Effector CD4-positive, alpha-beta T cell (primary cell): ENCODE results near the gene KIAA1958.

Experiments
- DNase-seq: peaks from one replicate; pipeline ENCODE4 v3.0.0-alpha.2; 2020

KIAA1958 gene

DNA sequence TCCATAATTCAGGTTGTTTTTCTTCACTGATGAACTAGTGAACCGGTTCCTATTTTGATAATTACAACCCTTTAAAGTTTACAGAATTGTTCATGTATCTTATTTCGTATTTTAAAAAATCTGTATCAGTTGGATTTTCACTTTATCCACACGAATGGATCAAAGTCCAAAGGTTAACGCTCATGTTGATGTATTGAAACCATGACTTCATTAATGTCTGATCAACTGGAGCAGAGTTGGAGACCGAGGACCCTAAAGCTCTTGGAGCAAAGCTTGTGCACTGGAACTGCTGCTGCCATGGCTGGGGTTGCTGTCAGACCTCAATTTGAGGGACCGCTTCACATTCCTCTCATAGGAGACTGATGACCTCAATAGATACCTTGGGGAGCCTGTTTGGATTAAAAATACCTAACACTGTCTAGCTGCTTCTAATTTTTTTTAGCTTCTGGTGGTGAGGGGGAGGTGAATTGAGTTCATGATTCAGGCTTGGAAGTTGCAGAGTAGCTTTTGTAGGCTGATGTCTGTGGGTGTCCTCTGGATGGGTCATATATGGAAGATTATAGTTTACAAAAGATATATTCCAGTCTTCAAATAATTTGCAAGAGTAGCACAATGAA is 45.1 kb downstream of the KIAA1958 start:
- DNase-seq, result no peak

DNA sequence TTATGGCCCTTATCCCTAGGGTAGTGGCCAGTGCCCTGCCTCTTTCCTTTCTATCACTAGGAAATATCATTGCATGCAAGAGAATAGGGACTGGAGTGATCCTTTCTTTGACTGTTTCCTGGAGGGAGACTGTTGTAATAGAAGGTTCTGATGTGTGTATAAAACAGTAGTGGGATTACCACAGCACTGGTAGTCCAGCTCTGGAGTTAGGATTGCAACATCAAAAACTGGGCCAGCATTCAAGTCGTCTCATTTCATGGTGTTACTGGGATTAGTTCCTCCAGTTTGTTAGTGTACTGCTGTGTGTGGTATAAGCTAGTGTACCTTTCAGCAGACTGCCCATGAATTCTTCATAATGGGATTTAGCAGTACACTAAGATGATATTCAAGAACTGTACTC is 45.8 kb downstream of the KIAA1958 start:
- no peak for DNase-seq

DNA sequence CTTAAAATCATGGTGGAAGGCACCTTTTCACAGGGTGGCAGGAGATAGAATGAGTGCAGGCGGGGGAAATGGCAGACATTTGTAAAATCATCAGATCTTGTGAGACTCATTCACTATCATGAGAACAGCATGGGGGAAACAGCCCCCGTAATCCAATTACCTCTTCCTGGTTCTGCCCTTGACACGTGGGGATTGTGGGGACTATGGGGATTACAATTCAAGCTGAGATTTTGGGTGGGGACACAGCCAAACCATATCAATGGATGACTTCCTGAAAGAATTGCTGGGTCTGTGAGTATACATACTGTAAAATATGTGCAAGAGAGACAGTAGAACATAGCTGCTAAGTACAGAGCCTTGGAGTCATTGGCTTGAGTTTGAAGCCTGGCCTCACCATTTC is 47.0 kb downstream of the KIAA1958 start:
- no peak for DNase-seq

- no peak for DNase-seq
Measured at GRCh38 chr9:112535301-112535700, 48.7 kb downstream of the KIAA1958 start.

DNA sequence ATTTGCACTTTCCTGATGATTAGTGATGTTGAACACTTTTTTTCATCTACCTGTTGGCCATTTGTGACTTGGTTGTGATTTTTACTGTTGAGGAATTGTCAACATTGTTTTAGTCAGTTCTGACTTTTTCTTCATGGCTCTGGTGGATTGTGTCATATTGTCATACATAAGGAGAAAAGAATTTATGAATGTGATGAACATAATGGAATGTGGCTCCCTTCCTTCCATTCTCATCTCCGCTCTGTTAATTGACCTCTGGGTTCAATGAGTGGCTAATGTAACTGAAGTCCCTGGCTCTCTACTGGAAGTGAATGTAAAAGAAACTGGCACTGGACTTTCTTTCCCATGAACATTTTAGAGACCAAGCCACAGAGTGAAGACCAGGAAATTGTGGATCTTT is 49.2 kb downstream of the KIAA1958 start:
- no peak for DNase-seq

DNA sequence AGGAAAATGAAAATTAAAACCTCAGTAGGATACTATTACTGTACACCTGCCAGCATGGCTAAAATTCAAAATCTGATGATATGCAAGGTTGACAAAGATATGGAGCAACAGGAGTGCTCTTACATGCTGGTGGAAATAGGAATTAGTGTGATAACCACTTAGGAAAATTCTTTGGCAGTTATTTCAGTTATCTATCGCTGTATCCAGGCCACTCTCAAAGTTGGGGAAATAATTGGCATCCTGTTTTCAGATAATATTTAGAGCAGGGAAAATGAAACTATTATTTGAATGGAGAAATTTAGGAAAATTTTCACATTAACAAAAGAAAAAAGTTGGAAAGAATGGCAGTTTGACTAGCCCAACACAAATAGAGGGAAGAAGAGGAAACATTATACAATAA is 50.9 kb downstream of the KIAA1958 start:
- no peak for DNase-seq

GRCh38 chr9:112540800-112541199 is 54.2 kb downstream of the KIAA1958 start:
- DNase-seq, result no peak

DNA sequence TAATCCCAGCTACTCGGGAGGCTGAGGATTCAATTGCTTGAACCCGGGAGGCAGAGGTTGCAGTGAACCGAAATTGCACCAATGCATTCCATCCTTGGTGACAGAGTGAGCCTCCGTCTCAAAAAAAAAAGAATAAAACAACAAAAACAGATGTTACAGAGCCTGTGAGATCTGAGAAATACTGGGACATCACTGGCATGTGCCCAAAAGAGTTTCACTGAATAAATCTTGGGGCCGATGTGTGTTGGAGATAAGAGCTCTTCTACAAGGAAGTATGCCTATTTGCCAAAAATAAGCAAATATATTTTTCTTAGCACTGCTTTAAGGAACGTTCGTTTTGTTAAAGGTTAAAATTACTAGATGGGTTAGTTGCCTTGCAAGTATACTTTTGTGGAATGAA is 55.1 kb downstream of the KIAA1958 start:
- DNase-seq, result no peak

DNA sequence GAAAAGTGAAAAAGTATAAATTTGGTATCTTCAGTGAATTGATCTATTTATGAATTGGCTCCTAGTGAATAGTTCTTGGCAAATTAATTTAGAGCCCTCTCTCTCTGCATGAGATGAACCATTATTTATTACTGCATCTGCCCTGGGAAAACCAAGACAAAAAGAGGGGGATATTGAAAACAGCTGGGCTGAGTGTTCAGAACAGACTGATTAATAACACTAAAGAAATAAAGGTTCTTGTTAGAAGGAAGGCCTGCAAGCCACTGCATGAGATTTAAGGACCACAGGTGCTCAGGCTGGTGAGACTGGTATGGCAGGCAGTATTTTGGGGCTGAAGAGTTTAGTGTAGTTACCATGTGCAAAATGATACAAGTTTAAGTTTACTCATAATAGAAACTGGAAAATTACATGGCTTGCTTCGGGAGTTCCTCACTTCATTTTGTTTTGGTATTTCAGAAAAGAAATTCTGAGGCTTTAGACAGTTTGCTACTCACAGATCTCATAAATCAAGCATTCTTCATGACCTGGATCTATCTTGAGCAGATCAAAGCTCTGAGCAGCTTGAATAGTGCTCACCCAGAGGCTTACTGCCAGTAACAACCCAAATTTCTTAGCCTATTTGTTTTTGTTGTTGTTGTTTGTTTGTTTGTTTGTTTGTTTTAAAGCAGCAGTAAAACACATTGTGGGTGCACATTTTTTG is 56.1 kb downstream of the KIAA1958 start:
- no peak for DNase-seq

GRCh38 chr9:112544477-112544876 is 57.9 kb downstream of the KIAA1958 start:
- no peak for DNase-seq

- no peak for DNase-seq
Measured at GRCh38 chr9:112545237-112545636, 58.6 kb downstream of the KIAA1958 start.

DNA sequence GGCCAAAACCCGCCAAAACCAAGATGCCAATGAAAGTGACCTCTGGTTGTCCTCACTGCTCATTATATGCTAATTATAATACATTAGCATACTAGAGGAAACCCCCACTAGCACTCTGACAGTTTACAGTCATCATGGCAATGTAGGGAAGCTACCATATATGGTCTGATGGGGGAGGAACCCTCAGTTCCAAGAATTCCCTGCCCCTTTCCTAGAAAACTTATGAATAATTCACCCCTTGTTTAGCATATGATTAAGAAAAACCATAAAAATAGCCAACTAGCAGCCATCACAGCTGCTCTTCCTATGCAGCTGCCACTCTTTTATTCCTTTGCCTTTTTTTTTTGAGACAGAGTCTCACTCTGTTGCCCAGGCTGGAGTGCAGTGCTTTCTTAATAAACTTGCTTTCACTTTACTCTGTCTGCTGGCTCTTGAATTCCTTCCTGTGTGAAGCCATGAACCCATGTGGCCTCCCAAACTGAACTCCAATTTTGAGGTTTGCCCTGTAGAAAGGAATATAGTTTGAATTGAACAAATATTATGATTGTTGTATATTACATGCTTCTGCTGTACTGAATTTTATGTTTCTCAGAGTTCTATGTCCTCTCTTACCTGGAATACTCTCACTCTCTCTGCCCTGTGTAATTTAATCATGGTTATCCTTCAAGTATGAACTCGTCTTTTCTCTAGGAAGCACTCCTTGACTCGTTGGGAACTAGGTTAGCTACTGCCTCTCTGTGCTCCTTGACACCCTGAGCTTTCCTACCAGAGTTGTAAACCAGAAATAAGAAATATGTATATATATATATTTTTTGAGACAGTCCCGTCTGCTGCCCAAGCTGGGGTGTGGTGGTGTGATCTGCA is 59.8 kb downstream of the KIAA1958 start:
- no peak for DNase-seq

- no peak for DNase-seq
Measured at GRCh38 chr9:112548051-112548440, 61.4 kb downstream of the KIAA1958 start.

- no peak for DNase-seq
Measured at GRCh38 chr9:112548836-112549595, 62.4 kb downstream of the KIAA1958 start.

DNA sequence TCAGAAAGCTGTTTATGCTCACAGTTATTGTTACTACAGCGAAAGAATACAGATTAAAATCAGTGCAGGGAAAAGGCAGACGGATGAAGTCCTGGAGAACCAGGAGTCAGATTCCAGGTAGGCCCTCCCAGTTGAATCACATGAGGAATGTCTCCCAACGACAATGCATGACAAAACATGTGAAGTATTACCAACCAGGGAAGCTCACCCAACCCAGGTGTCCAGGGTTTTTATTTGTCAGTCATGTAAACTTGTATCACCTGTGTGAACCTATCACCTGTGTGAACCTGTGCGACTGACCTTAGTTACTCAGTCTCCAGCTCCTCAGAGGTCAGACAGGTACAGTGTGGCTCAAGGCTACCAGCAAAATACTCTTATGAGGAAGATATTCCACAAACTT is 63.9 kb downstream of the KIAA1958 start:
- no peak for DNase-seq

- DNase-seq, result no peak
Measured at GRCh38 chr9:112551641-112552040, 65.0 kb downstream of the KIAA1958 start.

DNA sequence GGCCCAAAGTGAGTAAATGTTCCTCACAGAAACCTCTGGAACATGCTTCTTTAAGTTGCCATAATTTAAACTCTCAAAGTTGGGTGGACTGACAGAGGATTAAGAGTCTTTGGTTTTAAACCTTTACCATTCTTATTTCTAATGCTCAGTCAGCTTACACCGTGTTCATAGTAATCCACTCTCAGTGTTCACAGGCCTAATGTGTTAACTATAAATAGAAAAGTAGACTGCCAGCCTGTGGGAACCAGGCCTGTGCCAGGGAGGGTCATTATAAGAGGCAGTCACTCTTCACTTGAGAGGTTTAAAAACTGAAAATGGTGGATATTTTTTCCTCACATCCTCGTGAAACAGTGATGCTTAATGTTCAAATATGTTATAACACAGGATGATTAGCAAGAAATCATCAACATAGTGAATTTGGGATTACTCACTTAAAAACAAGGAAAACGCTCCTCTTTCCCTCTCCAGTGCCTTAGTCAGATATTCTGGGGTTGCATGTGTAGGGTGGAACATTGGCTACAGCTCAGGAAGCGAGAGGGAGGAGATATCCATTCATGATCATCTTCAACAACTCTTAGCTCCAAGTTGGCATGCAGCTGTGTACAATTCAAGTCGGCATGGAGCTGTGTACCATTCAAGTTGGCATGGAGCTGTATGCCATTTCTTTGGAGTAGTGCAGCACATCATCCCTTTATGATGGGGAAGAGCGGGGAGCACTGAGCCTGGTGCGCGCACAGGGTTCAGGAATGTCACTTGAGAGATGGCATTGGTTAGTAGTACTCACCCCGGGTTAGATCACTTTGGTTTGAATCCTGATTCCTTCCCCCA is 65.8 kb downstream of the KIAA1958 start:
- DNase-seq, result no peak

- DNase-seq, result no peak
Measured at GRCh38 chr9:112553256-112553826, 66.7 kb downstream of the KIAA1958 start.

- DNase-seq, result no peak
Measured at GRCh38 chr9:112554516-112554915, 67.9 kb downstream of the KIAA1958 start.

DNA sequence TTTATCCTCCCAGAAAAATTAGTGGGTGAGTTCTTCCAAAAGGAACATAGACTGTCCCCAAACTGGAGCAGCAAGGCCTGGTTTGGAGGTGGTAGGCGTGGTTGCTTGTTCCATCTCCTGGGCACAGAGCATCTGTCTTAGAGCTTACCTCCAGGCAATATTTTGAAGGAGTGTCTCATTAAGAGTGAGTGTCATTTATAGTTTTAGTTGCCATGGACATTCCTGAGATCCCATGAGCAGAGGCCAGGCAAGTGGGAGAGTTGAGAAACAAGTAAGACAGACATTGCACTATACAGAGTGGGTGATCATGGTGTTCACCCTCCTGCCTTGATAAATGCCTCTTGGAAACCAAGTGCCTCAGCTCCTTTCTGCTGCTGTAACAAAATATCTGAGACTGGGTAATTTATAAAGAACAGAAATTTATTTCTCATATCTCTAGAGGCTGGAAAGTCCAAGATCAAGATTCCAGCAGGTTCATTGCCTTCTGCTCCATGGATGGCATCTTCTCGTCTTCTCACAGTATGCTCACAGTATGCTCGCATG is 68.5 kb downstream of the KIAA1958 start:
- no peak for DNase-seq

- no peak for DNase-seq
Measured at GRCh38 chr9:112555844-112556482, 69.3 kb downstream of the KIAA1958 start.
